GM18505 (cell line): ENCODE measurements around the gene KCTD3.

Experiments
- ATAC-seq: cut with Tn5 transposase; IDR thresholded peaks from one replicate; pipeline ENCODE4 v1.9.1; 2021; ENCODE audit not compliant: unreplicated experiment
- POLR2A ChIP-seq: IDR thresholded peaks from 4 replicates; pipeline ENCODE4 v1.6.1; 2011; ENCODE audit warnings: borderline replicate concordance; ENCODE audit not compliant: insufficient read depth, insufficient read length; ENCODE audit errors: extremely low read depth

KCTD3 gene

DNA sequence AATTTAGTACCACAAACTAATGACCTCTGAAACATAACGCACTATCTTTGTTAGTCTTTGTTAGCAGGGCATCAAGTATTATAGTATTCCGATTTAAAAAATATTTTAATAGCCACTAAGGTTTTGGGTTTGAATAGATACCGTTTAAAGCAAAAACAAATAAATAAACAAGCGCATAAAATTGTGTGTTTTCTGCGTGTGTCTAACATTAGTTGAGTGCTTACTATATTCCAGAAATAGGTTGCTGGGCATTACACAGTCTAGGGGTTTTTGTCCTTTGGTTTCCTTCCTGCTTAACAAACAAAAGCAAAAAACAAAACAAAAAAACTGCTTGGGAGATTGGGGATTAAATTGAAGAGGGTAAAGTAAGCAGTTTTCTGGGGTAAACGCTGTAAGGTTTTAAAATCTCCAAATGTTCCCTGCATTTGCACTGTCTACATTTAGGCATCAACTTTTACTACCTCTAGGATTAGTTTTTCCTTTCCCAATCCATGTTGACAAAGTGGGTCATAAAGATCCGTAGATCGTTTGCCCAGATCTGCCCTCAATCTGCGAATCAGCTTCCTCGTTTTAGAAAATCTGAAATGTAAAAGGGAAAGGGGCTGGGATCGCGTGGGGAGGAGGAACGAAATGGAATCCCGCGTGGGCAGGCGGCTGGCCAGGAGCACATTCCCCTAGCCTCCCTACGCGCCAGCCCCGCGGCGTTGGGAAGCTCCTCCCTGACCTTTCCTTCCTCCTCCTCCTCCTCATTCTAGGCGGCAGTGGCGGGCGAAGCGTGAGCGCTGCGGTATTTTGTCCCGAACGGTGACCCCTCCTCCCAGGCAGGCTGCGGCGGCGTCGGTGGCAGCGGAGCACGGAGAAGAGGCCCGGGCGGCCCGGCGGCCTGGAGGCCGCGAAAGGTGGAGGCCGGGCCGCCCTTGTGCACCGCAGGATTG is at the start of gene KCTD3:
Gene KCTD3, plus strand, starts transcription at position 749 of the 935 bp plus-strand sequence. CDS start 382 bp downstream, outside the sequence.
- ATAC-seq: peak; percentile 73

DNA sequence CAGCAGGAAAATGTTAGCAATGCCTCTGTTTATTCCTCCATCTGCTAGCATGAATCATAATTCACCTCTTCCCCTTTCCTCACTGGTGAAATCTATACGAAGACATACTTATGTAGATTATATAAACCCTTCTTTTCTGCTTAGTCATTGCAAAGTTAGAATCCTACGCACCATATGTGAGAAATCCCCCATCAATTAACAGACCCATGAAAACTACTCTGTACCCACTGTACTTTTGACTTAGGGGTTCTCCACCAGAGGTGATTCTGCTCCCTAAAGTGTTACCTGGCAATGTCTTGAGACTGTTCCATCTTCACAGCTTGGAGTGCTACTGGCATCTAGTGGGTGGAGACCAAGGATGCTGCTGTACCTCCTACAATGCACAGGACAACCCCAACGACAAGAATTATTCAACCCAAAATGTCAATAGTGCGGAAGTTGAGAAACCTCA is 49.6 kb upstream of the KCTD3 start:
- TF ChIP-seq POLR2A: no peak
- no peak for ATAC-seq

More for the DNA sequence above, at the start of gene KCTD3:
- TF ChIP-seq POLR2A: peak; percentile 45

DNA sequence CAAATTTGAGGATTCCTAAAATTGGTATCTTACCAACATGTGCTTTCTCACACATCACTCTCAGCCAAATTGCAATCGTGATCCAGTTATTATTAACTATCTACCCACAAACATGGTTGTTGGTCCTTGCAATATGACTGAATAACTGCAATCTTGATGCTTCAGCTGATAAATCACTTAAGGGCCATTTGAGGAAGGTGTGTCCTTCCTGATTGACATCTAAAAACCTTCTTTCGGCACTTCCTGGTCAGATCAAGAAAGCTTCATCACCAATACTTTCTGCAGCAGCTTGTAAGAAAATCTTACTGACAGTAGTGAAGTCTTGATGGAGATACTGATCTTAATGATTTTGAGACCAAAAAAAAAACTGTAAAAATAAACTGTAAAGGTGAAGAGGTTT is 48.5 kb upstream of the KCTD3 start:
- no peak for ATAC-seq
- TF ChIP-seq POLR2A: no peak

DNA sequence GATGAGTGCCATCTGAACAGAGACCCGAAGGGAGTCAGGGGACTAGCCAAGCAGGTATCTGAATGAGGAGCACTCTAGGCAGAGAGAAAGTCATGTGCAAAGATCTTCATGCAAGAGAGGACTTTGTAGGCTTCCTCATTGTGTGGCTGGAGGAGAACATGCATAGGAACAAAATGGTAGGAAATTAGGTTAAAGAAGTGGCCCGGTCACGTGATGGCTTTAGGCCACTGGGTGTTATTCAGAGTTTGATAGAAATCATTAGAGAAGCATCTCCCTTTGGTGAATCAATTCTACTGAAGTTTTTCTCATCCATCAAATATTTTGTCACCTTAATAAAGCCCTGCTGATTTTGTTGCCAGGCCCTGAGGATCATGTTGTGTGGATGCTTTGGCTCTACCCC is 45.8 kb upstream of the KCTD3 start:
- no peak for ATAC-seq
- no peak for TF ChIP-seq POLR2A

DNA sequence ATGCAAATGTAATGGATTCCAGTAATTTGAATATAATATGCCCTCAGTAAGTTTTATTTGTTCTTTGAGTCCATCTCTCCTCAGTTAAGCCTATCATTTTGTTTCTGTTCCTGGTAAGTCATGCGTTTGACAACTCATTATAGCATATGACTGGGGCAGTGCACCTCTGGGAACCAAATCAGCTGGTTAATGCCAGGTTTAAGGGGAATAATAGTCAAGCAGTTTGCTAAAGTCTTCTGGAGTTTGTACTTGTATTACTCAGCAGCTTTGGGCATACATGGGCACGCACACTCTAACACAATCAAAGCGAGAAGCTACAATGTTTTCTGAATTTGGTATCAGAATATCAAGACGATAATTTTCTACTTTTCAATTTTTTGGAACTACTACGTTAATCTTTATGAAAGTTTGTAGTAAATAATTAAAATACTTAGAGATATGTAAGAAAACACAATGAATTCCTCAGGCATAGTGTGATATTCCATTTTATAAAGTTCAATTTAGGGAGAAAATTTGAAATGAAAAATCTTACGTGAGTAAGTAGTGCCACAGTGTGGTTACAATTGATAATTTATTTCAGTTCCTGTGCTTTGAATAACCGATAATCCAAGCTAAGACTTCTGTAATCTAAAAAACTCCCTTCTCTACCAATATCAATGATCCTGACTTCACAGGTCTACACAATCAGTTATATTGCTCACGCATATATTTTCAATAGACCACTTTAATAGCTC is 43.8 kb upstream of the KCTD3 start:
- TF ChIP-seq POLR2A: no peak
- no peak for ATAC-seq

DNA sequence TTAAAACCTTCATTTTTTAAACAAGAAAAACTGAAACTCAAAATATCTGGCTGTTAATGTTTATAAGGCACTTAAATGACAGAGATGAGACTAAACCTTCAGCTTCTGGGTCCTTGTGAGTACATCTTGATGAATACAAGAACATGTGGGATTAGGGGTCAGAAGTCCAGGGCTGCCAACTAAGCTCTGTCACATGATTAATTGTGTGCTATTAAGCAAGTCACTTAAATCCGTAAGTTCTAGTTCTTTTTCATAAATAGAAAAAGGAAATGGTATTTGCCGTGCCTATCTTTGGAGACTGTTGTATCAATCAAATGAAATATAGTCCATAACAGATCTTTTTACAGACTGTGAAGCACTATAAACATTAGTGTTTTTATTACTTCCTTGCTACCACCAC is 43.2 kb upstream of the KCTD3 start:
- no peak for ATAC-seq
- TF ChIP-seq POLR2A: no peak

DNA sequence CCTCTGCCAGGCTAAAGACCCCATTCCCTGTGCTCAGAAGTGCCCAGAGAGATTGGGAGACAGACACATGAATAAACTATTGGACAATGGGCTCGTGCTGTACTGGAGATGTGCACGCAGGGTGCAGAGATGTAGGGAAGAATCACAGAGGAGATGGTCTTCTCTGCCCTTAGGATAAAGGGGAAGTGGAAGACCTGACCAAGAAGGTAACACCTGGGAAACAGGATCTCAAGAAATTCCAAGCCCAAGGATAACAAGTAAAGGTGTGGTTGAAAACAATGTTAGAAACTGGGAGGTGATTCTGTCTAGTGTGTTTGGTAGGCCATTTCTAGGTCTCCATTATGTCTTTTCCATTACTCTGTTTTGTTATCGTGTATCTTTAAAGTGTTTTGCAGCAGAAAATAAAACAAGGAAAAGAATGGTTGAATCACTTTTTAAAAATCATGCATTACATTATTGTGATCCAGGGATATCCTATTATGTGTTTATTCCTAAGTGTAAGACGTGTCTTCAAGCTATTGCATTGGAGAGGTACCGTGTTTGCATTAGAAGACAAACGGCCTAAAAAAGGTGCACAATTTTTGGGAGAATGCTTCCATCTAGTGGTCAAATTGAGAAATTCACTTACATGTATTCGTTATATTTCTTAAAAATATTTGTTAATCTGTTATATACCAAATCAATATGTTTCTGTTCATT is 40.8 kb upstream of the KCTD3 start:
- peak; percentile 54 for ATAC-seq

DNA sequence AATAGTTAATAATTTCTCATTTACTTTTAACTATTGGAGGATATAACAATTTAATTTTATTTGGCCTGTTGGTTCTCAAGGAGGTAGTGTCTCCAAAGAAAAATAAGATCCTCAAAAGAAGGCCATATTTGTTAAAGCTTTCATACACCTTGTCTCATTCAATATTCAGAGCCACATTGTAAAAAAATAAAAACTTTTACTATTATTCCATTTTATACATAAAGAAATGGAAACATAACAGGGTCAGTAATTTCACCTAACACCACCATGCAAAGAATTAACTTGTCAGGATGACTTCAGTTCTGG is 40.3 kb upstream of the KCTD3 start:
- no peak for ATAC-seq
- no peak for TF ChIP-seq POLR2A

More for the DNA sequence above, 40.8 kb upstream of the KCTD3 start:
- TF ChIP-seq POLR2A: no peak

DNA sequence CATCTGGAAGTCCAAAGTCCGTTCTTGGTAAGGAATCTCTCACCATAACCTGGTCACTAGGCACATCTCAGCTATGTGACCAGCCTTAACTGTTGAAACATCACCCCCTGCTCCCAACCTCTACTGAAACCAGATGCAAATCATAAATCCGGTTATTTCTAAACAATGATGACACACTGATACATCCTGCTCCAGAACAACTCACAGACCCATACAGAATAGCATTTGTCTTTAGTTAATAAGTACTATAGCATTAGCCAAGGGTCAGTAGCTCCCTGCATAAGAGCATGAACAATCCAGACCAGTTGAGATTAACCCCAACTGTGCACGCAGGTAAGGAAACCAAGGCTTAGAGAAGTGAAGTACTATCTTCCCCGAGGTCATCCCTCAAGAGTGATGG is 38.0 kb upstream of the KCTD3 start:
- no peak for TF ChIP-seq POLR2A
- no peak for ATAC-seq

DNA sequence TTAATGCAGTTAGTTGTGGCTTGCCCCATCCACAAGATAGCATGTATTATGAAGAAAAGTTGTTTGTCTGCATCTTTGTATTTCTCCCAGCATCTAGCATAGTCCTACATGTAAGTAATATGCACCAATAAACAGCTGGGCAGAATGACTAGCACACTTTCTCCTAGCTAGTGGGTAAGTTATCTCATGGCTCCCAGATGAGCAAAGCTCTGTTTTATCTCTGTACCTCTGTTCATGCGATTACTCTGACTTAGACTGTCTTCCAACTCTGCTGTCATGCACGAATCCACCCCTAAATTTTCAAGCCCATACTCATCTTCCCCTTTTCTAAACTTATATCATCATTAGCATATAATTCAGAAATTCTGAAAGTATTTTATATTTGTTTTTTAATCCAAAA is 37.5 kb upstream of the KCTD3 start:
- TF ChIP-seq POLR2A: no peak
- ATAC-seq: no peak

DNA sequence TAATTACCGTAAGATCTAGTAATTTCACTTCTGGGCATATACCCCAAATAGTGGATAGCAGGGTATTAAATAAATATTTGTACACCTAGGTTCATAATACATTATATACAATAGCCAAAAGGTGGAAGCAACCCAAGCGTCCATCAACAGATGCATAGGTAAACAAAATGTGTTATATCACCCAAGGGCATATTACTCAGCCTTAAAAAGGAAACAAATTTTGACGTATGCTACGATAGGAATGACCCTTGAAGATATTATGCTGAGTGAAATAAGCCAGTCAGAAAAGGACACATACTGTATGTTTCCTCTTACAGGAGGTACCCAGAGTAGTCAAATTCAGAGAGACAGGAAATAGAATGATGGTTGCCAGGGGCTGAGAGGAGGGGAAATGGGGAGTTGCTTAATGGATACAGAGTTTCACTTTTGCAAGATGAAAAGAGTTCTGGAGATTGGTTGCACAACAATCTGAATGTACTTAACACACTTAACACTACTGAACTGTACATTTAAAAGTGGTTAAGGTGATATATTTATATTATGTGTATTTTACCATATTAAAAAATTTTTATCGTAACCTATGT is 36.6 kb upstream of the KCTD3 start:
- ATAC-seq: no peak
- no peak for TF ChIP-seq POLR2A

DNA sequence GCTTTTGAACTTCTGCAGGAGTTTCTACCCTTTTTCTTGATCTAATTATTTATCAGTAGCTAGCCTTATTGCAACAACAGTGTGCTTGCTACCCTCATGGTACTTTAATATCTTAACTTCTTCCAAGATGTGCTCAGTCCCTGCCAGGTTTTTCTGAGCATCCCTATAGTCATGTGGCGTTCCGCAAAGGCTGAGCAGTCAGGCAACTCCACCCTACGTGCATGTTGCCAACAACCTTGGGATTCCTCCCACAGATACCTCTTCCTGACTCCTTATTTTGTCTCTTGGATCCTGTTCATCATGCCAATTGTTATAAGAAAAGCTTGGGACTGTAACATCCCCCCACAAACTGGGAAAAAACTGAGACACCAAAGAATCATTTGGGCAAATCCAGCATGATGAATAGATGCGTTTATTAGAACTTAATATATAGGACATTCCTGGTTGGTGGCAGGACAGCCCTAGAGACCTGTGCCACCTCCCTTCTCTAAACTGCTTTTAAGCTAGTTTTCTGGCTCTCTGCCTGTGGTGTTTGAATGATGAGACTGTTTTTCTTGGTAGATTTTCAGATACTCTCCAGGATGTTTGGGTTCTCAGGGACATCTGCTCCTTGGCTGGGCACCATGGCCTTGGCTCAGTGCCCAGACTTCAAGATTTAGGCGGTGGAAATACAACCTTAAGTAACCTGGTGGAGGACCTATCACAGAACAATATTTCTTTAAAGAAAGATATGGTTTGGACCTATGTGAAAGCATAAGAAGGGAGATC is 27.1 kb upstream of the KCTD3 start:
- ATAC-seq: no peak
- no peak for TF ChIP-seq POLR2A

DNA sequence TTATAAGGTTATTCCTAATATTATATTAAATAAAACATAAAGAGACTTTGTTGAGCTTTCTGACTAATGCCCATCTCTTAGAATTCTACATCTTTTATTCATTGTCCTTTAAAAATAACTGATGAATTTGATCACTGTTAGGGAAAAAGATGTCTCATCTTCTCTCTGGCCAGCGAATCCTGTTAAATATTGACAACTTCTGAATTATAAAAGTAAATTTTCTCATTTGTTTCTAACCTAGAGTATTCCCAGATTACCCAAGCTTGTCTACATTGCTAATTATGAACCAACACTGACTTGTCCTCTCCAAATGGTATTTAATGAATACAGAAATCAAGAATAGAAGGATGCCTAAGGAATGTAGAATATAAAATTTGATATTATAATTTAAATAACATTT is 24.8 kb upstream of the KCTD3 start:
- no peak for ATAC-seq
- no peak for TF ChIP-seq POLR2A

DNA sequence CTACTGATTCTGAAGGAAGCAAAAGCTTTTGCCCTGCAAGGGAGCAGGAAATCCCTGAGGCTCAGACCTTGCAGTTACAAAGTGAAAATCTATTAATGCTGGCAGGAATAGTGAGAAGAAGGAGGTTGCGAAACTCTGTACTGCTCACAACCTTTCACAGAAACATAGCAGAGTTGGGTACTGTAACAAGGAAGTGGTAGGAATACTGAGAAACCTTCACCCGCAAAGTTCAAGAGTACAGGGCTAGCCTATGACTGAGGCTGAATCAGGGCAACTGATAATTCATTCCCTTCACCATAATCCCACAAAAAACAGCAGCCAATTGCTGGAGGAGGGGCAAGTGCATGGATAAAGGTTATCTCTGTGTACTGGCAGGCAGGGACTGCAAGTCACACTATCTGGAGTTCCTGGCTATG is 23.9 kb upstream of the KCTD3 start:
- TF ChIP-seq POLR2A: no peak
- peak; percentile 98 for ATAC-seq
